BJ (cell line): ENCODE measurements around the gene NUDT6. TPM values are rescaled to one million over a fixed set of nuclear protein-coding genes. Genes with fewer than 3 reads are reported as not detected.

Source experiments
- CTCF ChIA-PET: fragments of 350-600 bp; formaldehyde crosslinking; extraction: SDS; loops from one replicate; lab custom pipeline; 2021; ENCODE audit warnings: antibody characterized with exemption, inconsistent platforms; lab: Yijun Ruan, JAX
- POLR2A ChIA-PET: fragments of 300-600 bp; sonication (Branson Sonifier 250); formaldehyde crosslinking; extraction: SDS; loops from one replicate; lab custom pipeline; 2021; ENCODE audit warnings: antibody characterized with exemption; lab: Charles Lee
- DNase-seq: peaks from one replicate; pipeline ENCODE4 v3.0.0-alpha.2; 2011; ENCODE audit warnings: low read depth
- H3K27me3 ChIP-seq: 2 replicates; pipeline ENCODE4 v1.6.0; 2011; ENCODE audit warnings: low read length; ENCODE audit not compliant: control insufficient read depth, insufficient read depth
- H3K36me3 ChIP-seq: 2 replicates; pipeline ENCODE4 v1.5.1; 2011; ENCODE audit warnings: low read length; ENCODE audit not compliant: control insufficient read depth, insufficient read depth
- H3K4me3 ChIP-seq: 2 replicates; pipeline ENCODE4 v1.5.1; 2011; ENCODE audit warnings: low read depth, mild to moderate bottlenecking, control low read depth, low read length
- CTCF ChIP-seq: IDR thresholded peaks from 2 replicates; pipeline ENCODE4 v1.5.1; 2011; ENCODE audit warnings: low read depth, mild to moderate bottlenecking, control low read depth, inconsistent platforms, low read length, moderate library complexity; ENCODE audit not compliant: insufficient read depth
- polyA plus RNA-seq: library from polyadenylated mRNA; depleted of rRNA; stranded (reverse); fragments of >200 nt; gene quantifications from 2 replicates; pipeline ENCODE4 v1.2.3, GENCODE V29; 2011

Gene NUDT6
- polyA plus RNA-seq, 1 experiment: 2.4 TPM

GRCh38 chr4:122914938-122915337 lies 7.5 kb downstream of the NUDT6 start:
- Histone ChIP-seq H3K27me3 (no peaks in the 10 kb centered on the region), H3K36me3 (no peaks in the 10 kb centered on the region), H3K4me3 (no peak overlapping the region)
- ChIA-PET CTCF (interaction anchor here (0.7 to 4.5 kb wide), 28 partner anchors 10 to 321 kb away, joined by 3 to 54 read pairs (median 4); partner anchors contain the start of gene BBS12), POLR2A (interaction anchor here (0.5 to 1.0 kb wide), 4 partner anchors 12 to 183 kb away, joined by 3 to 5 read pairs (median 4); no protein-coding TSS in a partner anchor)
- DNase-seq: no peak
- TF ChIP-seq CTCF: no peak

DNA sequence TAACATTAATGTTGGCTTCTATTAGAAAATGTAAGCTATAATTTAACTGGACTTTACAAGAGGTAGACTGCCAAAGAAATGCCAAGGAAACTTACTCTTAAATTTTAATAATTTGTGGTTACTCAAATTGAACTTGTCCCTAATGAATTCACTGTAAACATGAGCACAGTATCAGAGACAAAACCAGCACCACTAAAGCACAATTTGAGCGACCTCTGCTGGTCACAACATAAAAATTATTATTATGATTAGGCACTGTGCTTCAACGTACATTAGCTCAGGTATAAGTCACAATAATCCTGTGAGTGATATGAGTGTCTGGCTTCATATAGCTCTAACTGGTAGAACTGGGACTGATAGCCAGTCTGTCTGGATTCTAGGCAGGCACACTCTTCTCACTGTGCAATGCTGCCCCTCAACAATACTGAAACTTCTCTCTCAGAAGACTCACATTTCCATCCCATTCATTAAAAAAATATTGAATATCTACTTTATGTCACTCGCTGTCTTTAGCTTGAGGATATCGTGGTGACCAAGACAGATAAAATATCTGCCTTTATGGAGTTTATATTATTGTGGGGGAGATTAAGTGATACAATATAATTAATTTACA lies 8.0 kb downstream of the NUDT6 start:
- Histone ChIP-seq H3K36me3 (no peaks in the 10 kb centered on the region), H3K4me3 (no peak overlapping the region), H3K27me3 (no peaks in the 10 kb centered on the region)
- ChIA-PET CTCF (interaction anchor here (0.5 to 4.5 kb wide), 33 partner anchors 10 to 321 kb away, joined by 3 to 54 read pairs (median 4); partner anchors contain the start of gene BBS12), POLR2A (interaction anchor here (0.5 to 1.0 kb wide), 3 partner anchors 12 to 70 kb away, joined by 3 to 5 read pairs (median 4); no protein-coding TSS in a partner anchor)
- DNase-seq: no peak
- peak; percentile 47 for TF ChIP-seq CTCF

DNA sequence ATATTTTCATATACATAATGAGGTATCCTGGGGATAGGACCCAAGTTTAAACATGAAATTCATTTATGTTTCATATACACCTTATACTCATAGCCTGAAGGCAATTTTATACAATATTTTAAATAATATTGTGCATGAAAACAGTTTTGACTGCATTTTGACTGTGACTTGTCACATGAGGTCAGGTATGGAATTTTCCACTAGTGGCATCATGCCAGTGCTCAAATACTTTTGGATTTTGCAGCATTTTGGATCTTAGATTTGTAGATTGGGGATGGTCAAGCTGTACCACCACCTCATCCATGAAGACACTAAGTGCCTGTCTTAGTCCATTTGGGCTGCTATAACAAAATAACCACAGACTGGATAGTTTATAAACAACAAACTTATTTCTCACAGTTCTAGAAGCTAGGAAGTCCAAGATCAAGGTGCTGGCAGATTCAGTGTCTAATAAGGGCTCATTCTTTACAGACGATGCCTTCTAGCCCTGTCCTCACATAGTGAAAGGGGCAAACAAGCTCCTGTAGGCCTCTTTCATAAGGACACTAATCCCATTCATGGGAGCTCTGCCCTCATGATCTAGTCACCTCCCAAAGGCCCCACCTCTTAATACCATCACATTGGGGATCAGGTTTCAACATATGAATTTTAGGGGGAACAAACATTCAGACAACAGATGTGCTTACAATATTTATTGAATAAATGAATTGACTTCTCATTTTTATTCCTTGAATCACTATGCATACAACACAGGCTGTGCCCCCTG lies 9.4 kb downstream of the NUDT6 start:
- CTCF ChIA-PET: interaction anchor here (1.2 to 4.5 kb wide), 9 partner anchors 10 to 310 kb away, joined by 3 to 54 read pairs (median 6); no protein-coding TSS in a partner anchor

DNA sequence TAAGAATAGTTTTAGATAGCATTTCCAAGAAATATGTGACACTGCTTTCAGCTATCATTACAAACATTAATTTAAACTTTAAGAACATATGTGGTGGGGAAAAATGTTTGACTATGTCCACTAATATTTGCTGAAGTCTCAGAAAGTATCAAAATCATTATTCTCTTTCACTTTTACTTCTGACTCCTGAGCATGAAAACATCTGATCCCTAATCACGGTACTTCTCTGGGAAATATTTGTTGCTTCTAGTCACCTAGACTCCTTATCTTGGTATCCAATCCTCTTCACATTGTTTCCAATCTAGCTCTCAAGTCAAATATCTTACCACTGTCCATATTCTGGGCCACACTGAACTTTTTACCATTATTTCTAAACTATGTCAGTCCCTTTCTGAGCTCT lies 10.8 kb downstream of the NUDT6 start:
- CTCF ChIA-PET: interaction anchor here (0.6 to 4.5 kb wide), 6 partner anchors 8 to 154 kb away, joined by 3 to 54 read pairs (median 4); no protein-coding TSS in a partner anchor
- no peaks in the 10 kb centered on the region for H3K27me3 ChIP-seq
- POLR2A ChIA-PET: no interaction called here
- no peak overlapping the region for H3K4me3 ChIP-seq
- TF ChIP-seq CTCF: no peak
- H3K36me3 ChIP-seq: no peaks in the 10 kb centered on the region
- DNase-seq: no peak

More for the DNA sequence above, 9.4 kb downstream of the NUDT6 start:
- no peaks in the 10 kb centered on the region for H3K27me3 ChIP-seq
- POLR2A ChIA-PET: no interaction called here
- TF ChIP-seq CTCF: no peak
- no peak overlapping the region for H3K4me3 ChIP-seq
- DNase-seq: no peak
- no peaks in the 10 kb centered on the region for H3K36me3 ChIP-seq

GRCh38 chr4:122909683-122910082 lies 12.7 kb downstream of the NUDT6 start:
- POLR2A ChIA-PET: no interaction called here
- CTCF ChIA-PET: no interaction called here
- no peaks in the 10 kb centered on the region for H3K27me3 ChIP-seq

More at GRCh38 chr4:122909683-122910082, 12.7 kb downstream of the NUDT6 start:
- Histone ChIP-seq H3K4me3 (no peak overlapping the region), H3K36me3 (no peaks in the 10 kb centered on the region)
- no peak for DNase-seq
- no peak for TF ChIP-seq CTCF
